GM23338 (cell line): ENCODE results near the gene NXN. TPM values are rescaled to one million over a fixed set of nuclear protein-coding genes. Genes with fewer than 3 reads are reported as not detected.

Experiments
- CREB1 ChIP-seq: fragments of 250-450 bp; sonication (Bioruptor Pico); IDR thresholded peaks from 2 replicates; pipeline ENCODE4 v1.5.0; 2020; ENCODE audit warnings: low read depth, mild to moderate bottlenecking, moderate library complexity
- JUNB ChIP-seq: IDR thresholded peaks from one replicate; pipeline ENCODE4 v1.6.1; 2016; ENCODE audit warnings: antibody characterized with exemption; ENCODE audit not compliant: unreplicated experiment
- REST ChIP-seq: IDR thresholded peaks from one replicate; pipeline ENCODE4 v1.6.1; 2018; ENCODE audit warnings: antibody characterized with exemption; ENCODE audit not compliant: unreplicated experiment
- ZNF462 ChIP-seq: fragments of 250-450 bp; sonication (Bioruptor Pico); IDR thresholded peaks from 2 replicates; pipeline ENCODE4 v1.5.0; 2020; ENCODE audit warnings: mild to moderate bottlenecking, moderate library complexity
- polyA plus RNA-seq: library from polyadenylated mRNA; unstranded; fragments of >200 nt; fragmentation: Nextera tagmentation; extraction: Ambion mirVana; gene quantifications from 2 replicates; pipeline ENCODE4 v1.2.1, GENCODE V29; 2016
- total RNA-seq: library from RNA; depleted of rRNA; stranded (reverse); fragments of >200 nt; shearing (Covaris generic); gene quantifications from 2 replicates; pipeline ENCODE4 v1.2.3, GENCODE V29; 2014

Gene NXN
- total and polyA plus RNA-seq, 2 experiments from 2014 or later, result 31.8 to 105 TPM

GRCh38 chr17:1026599-1026975, 47.0 kb upstream of the NXN start (continued):
- TF ChIP-seq ZNF462 (CRISPR knock-in tag) (no peak), REST (no peak), JUNB (no peak), CREB1 (CRISPR knock-in tag) (no peak)
